GM21529 (cell line): Measurements from ENCODE around the gene TMSB15B.
"Not testable (repeated sequence)": the region's sequence is repeated elsewhere in the genome, so short reads cannot be mapped to it uniquely, and the experiment has no call there.

Source experiments
- ATAC-seq: cut with Tn5 transposase; IDR thresholded peaks from one replicate; pipeline ENCODE4 v1.9.1; 2021; ENCODE audit not compliant: unreplicated experiment

Gene TMSB15B

DNA sequence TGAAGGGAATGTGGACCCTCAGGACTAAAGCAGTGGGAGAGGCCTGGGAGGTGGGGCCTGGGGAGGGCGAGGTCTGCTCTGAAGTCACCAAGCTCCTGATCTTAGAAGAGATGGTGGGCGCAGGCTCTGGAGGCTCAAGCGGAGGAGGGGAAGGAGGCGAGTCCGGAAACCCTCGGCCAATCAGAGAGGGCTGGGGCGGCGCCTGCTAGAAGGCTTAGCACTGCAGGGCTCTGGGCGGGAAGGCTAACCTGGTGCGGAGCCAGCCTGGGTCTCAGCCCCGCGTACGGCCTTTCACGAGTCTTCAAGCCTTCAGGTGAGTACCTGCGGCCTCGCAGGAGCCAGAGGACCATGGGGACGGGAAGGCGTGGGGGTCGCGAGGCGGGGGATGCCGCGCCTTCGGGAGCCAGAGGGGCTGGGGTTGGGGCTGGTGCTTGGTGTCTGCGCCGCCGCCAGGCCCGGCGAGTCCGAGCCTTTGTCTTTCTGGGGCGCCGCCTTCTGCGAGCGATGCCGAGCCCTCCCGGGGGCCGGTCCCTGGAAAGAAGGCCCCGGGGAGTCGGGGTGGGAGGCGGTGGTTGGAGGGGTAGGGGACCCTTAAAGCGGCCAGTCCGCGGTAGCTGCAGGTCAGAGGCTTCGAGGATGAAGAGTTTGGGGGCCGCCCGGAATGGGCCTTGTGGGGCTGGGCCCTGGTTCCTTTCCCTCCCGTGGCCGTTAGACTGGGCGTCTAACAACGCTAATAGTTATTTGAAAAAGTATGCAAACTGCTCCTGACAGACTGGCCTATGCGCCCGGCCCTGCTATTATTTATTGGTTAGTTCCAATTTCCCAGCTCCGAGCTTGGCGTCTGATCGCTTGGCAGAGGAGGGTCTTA lies at the start of gene TMSB15B:
Gene TMSB15B, plus strand, starts transcription at position 217 of the 868 bp plus-strand sequence.
- ATAC-seq, result peak; percentile 94

DNA sequence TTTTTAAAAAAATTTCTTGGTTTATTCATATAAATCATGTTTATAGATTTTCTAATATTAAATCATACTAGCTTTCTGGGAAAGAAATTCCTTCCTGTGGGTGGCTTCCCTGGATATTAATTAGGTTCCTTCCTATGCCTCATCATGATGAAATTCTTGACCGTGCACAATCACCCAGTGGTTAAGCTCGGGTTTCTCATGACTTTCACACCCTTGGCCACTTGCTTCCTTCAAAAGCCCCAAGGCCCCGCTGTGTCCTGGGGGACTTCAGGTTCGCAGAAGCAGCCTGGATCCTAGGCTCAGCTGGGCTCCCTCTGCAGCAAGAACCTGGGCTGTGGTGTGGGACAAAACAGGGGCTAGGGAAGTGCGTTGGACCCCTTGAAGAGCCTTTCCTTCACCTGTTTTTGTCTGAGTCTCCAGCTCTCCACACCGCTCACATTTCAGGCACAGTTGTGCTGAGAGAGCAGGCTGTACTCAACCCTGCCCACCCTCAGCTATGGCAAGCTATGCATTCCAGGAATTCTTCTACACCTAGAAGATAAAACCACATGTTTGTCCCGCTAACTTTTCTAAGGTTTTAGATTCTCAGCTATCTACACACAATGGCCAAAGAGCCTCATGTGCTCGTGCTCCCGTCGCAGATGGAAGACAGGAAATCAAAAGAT lies 48.9 kb upstream of the TMSB15B start:
- ATAC-seq, result no peak

DNA sequence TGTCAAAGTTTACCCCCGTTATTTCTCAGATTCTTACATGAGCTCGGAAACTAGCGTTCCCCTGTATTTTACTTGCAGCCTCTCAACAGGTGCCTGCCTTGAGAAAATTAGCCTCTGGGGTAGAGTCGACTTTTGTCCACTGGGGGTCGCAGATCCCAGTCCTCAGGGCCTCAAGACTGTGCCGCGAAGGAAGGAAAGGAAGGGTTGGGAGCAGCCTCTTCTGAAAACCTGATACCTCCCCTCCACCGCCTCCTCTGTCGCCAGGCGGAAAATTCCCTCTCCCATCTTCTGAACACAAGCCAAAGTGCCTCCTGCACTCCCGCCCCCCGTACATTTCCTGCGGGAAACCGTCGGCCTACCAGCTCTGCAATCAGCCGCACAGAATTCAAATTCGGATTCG lies 44.4 kb upstream of the TMSB15B start:
- ATAC-seq, result peak; percentile 38

DNA sequence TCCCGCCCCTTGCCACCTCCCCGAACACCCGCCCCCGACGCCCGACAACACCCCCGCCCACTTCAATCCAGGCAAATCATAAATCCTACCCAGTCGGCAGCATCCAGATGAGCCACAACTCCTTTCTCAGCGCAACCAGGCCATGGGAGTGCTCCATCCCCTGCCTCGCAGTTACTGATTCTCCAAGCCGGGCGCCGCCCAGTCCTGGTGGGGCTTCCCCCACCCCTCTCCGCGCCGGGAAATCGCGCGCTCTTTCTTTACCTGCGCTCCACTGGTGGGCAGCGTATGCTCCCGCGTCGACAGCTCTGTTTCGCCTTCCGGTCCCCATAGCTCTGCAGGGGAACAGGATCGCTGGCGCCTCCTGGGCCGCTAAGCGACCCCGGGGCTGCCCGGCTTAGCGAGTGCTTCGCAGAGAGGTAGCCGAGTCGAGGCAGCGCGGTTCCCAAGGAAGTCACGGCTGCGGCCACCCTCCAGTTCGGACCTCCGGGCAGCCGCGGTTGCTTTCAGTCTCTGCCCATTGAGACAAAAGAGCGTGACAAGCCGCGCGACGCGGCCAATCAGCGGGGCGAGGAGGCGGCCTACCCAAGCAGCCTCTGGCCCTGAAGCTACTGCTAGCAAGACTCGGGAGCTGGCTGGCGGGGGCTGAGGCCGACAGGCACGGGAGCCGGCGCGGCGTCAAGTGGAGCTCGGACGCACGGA lies 43.7 kb upstream of the TMSB15B start:
- ATAC-seq, result peak; percentile 72

DNA sequence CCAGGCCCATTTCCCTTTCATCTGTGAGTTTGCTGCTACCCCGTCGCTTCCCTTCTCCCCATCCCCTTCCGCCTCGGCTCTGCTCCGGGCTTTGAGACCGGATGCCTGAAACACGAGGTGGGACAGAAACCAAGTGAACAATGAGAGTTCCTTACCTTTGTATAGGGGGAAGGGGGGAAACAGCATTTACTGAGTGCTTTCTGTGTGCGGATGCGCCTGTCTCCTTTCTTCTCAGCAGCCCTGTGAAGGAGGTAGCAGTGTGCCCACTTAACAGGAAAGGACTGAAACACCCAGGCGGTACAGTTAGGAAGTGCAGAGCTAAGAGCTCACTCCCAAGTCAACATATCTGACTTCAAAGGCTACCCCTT lies 43.2 kb upstream of the TMSB15B start:
- peak; percentile 43 for ATAC-seq

DNA sequence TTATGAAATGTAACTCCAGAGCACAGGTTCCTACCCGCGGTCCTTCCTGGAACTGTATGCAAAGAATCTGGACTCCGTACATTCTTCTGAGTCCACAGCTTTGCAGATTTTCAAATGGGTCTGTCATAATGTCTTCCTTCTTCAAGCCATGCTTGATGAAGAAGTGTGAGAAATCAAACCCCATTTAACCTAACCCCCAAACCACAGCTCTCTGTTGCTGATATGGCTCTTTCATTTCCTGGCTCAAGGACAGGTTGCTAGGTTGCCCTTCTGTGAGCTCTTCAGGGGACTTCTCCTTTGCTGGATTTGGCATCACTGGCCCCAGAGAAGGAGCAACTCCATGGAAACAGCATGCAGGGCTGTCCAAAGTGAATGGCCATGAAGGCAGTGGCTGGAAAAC lies 41.9 kb upstream of the TMSB15B start:
- ATAC-seq, result peak; percentile 51

DNA sequence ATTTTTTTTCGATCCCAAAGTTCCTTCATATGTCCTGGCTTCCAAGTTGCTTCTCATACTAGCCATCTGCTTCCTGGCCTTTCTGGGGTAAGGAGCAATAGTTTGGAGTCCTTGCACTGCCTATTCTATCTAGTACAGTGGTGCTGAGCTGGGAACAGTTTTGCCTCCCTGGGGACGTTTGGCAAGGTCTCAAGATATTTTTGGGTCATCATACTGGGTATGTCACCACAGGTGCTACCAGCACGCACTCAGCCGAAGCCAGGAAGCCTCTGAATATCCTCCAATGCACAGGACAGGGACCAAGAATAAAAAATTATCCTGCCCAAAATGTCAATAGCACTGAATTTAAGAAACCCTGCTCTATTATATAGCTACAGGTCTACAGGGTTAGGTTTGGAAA lies 35.4 kb upstream of the TMSB15B start:
- peak; percentile 63 for ATAC-seq

DNA sequence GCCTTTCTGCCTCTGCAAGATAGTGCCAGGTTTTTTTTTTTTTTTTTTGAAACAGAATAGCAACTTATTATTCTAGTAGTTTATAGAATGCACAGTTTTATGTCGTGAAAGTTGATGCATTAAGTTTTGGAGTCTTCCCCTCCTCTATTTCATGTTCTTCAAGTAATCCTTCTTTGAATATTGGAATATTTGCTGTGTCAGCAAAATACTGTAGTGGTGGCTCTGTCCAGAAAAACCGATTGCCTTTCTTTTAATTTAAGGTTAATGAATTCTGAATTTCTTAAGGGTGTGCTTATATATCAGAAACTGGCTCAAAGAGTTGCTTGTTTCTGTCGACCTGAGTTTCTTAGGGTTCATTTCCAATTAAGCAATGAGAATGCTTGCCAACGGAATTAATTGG lies 34.8 kb upstream of the TMSB15B start:
- ATAC-seq, result no peak

DNA sequence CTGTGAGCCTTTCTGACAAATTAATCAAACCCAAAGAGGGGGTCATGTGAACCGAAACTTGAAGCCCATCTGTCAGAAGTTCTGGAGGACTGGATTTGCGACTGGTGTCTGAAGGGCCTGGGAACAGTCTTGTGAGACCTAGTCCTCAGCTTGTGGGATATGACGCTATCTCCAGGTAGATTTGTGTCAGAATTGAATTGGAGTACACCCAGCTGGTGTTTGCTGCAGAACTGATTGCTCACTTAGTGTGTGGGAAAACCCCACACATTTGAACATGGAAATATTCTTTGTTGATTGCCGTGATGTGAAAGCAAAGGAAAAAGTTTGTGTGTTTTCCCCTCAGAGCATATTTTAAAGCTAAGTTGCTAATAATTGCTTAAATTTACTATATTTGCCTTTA lies 30.3 kb upstream of the TMSB15B start:
- ATAC-seq, result peak; percentile 86

DNA sequence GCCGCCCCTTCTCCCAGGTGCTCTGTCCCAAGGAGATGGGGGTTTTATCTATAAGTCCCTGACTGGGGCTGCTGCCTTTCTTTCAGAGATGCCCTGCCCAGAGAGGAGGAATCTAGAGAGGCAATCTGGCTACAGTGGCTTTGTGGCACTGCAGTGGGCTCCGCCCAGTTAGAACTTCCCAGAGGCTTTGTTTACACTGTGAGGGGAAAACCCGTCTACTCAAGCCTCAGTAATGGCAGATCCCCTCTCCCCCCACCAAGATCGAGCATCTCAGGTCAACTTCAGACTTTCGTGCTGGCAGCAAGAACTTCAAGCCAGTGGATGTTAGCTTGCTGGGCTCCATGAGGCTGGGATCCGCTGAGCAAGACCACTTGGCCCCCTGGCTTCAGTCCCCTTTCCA lies 22.2 kb upstream of the TMSB15B start:
- not testable (repeated sequence) for ATAC-seq

DNA sequence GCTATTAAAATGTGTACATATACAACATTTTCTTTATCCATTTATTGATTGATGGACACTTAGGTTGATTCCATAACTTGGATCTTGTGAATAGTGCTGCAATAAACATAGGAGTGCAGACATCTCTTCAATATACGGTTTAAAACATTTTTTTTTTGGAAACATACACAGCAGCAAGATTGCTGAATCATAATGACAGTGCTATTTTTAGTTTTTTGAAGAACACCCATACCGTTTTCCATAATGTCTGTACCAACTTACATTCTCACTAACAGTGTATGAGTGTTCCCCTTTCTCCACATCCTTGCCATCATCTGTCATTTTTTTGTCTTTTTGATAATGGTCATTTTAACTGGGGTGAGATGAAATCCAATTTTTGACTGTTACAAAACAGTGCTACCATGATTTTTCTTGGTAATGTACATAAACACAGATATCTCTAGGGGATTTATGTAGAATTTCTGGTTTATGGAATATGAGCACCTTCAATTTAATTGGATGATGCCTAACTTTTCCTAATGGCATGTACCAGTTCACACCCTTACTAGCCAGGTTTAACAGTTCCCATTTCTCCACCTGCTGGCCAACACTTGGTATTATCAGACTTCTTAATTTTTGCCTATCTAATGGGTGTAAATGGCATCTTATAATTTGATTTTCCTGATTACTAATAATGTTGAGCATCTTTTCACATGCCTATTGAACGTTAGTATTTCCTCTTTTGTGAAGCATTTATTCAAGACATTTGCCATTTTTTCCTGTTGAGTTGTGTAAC lies 21.0 kb upstream of the TMSB15B start:
- ATAC-seq, result peak; percentile 62

DNA sequence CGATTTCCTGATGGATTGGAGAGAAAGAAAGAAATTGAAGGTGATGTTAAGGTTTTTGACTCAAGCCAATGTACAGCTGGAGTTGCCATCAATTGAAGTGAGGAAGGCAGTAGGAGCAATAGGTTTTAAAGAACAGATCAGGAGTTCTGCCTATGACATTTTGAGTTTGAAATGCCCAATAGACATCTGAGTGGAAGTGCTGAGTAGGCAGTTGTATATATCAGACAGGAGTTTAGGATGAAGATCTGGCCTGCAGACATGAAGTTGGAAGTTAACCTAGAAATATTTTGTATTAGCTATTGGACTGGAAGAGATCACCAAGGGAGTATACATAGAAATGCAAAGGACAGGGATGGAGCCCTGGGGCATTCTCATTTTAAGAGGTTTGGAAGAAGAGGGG lies 12.9 kb upstream of the TMSB15B start:
- no peak for ATAC-seq

DNA sequence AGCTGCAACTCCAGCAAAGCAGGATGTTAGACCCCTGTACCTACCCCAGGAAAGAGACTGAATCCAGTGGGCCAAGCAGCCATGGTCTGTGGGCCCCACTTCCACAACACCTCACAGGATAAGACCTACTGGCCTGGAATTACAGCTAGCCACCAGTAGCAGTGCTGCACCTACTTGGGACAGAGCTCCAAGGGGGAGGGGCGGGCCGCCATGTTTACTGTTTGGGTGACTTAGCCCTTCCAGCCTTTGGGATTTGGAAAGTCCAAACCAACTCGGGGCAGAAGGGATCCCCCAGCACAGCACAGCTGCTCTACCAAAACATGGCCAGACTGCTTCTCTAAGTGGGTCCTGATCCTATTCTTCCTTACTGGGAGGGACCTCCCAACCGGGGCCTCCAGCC lies 9.1 kb upstream of the TMSB15B start:
- no peak for ATAC-seq

DNA sequence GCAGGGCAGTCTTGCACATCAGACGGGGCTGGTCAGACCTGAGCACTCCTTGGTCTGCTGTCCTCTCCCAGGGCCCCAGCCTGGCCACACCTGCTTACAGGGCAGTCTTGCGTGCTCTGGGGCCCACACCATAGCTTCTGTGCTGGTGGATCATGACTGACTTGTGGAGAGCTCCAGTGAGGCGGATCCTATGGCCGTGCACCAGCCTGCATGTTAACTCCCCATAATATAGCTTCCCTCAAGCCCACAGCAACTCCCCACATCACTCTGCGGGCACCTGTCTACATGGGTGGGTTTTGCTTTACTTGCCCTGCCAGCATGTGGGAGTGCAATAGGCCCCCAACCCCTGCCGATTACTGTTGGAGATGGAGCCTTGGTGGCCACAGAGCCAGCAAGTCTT lies 8.2 kb upstream of the TMSB15B start:
- ATAC-seq, result no peak

DNA sequence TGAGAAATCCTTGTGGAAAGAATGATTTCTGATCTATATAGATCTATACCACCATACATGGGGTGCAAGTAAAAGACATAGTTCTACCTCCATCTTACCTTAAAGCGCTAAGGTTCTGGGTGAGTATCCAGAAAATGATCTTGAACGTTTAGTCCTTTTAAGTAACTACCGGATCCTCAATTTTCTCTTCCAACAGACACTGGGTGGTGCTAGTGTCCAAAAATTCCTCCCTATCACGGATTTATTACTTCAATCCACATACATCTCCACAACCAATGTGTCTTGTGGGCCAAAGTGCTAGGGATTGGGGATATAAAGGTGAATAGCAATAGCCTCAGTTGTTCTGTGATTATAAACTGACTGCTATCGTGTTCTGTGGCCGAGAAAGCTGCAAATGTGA lies 1.8 kb upstream of the TMSB15B start:
- not testable (repeated sequence) for ATAC-seq

DNA sequence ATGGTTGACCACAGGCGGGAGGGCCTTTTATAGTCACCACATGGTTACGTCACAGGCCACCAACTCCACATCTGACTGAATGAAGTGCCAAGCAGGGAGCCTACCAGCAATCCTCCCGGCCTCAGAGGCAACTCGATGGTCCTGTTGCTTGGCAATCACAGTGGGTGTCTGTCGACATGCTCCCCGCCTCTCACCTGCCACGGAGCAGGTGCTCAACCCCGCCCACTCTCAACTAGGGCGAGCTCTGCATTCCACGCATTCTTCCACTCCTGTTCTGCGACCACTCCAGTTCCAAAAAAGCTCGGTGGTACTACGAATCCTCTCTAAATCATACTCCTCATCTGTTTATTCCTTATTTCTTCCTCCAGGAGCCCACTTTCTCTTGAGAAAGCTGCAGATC lies 21.1 kb downstream of the TMSB15B start:
- ATAC-seq, result not testable (repeated sequence)

DNA sequence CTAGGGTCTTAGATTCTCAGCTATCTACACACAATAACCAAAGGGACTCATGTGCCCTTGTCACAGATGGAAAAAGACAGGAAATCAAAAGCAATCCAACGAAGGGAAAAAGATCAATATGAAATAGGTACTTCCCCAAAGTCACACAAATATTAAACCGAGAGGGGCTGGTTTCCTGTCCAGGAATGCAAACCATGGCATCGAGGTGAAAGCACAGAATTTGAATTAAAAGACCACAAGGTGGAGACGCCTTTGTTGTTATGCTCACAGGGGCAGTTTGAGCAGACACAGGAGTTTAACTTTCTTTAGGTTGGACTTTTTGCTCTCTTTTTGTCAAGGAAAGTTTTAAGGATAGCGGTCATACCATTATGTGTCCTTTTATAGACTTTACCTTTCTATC lies 36.8 kb downstream of the TMSB15B start:
- ATAC-seq, result peak; percentile 90

DNA sequence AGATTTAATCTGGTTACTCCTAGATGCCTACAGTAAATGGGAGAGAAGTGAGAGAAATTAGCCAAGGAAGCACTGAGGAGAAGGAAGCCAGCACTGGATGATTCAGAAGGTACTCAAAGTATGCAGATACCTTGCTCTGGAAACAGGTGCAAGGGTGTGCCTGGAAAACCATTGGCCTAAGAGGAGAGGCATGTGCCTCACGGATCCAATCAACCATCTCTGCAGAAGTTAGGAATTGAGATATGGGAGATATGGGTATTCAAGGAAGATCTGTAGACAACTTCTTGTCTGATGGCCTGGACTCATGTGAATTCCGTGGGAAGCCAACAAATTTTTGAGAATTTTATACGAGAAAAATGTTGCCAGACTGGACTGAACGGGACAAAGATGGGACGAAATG lies 46.4 kb downstream of the TMSB15B start:
- ATAC-seq, result no peak

DNA sequence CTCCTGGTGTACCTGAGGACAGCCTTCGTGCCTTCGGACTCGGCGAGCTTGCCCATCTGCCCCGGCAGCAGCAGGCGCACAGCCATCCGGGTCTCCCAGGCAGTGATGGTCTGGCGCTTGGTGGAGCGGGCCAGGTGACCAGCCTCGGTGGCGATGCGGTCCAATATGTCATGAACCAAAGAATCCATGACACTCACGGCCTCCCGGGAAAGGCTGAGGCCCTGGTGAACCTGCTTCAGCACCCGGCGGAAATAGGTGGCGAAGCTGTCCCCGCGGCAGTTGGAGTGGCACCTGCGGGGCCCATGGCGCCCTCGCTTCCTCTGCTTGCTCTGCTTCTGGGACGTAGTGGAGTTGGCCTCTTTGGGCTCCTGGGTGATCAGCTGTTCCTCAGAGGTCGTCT lies 50.7 kb downstream of the TMSB15B start:
- no peak for ATAC-seq

DNA sequence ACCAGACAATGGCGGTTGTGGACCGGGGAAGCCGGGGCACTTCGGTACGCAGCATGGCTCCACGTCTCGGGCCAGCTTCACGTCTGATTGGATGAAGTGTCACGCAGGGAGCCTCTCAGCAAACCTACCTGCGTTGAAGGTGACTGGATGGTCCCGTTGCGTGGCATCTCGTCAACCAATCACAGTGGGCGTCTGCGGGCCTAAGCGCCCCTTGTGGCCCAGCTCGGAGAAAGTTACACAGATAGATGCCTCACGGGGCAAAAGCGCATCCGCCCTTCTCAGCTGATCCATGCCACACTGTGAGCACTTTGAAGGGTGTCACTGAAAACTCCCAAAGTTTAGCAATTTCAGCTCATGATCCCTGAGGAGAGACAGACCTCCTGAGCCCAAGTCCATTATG lies 51.2 kb downstream of the TMSB15B start, which contains the start of gene H2BW1:
Gene H2BW1, minus strand, starts transcription at position 103 of the 400 bp plus-strand sequence. CDS start 132 bp downstream, outside the sequence.
- no peak for ATAC-seq

DNA sequence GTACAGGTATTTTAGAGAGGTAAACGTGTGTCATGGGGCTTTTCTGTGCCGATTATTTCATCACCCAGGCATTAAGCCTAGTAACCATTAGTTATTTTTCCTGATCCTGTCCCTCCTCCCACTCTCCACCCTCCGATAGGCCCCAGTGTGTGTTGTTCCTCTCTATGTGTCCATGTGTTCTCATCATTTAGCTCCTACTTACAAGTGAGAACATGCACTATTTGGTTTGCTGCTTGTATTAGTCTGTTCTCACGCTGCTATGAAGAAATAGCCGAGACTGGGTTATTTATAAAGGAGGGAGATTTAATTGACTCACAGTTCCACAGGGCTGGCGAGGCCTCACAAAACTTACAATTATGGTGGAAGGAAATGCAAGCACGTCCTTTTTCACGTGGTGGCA lies 53.1 kb downstream of the TMSB15B start:
- not testable (repeated sequence) for ATAC-seq
